ENCODE results near the gene CIDEB. TPM values are rescaled to one million over a fixed set of nuclear protein-coding genes. Genes with fewer than 3 reads are reported as not detected.

Gene CIDEB
- total and polyA plus RNA-seq, 11 donors = 1.7 to 10.1 (median 3.0) TPM

GRCh38 chr14:24255438-24255837 is 52.3 kb downstream of the CIDEB start:
- H3K4me3 ChIP-seq = no peak overlapping the region
- H3K9me3 ChIP-seq = no peaks in the 10 kb centered on the region
- peaks cover 0 to 9% (median 0%) of the 10 kb centered on the region in 9 donors for H3K36me3 ChIP-seq
- DNase-seq = no peak
- TF ChIP-seq CTCF (IDR thresholded peaks at IDR 0.05) (no peak), POLR2A (IDR thresholded peaks at IDR 0.05) (no peak)
- H3K27ac ChIP-seq = no peak overlapping the region
- no peaks in the 10 kb centered on the region for H3K27me3 ChIP-seq
- WGBS, 4 donors = 90 to 93% (median 91%) methylated on average over 7 to 8 of the region's 8 CpGs
- H3K4me1 ChIP-seq = peaks cover 0 to 16% (median 0%) of the 10 kb centered on the region in 12 donors
- no peak for ATAC-seq
- intact Hi-C loops (cut with DNase I) = no loop called here

Other genes with a start within 250 kb of the CIDEB start
Only the 30 nearest of the 33 such genes appear.
- gene DCAF11, start 193.2 kb downstream of the CIDEB start, total RNA-seq = 100 to 1,000 TPM in 2 of 9 donors, 10 to 100 TPM in 7; 55.1 to 117 (median 75.0) TPM
- gene DCAF11, start 193.2 kb downstream of the CIDEB start, polyA plus RNA-seq = 100 to 1,000 TPM in 1 of 2 donors, 10 to 100 TPM in 1; 25.3 to 111 TPM
- 1 to 10 TPM; 1.3 to 2.9 (median 2.1) TPM for gene NRL, start 193.0 kb downstream of the CIDEB start, total RNA-seq
- 1 to 10 TPM; 2.1 to 3.0 TPM for gene NRL, start 193.0 kb downstream of the CIDEB start, polyA plus RNA-seq
- 100 to 1,000 TPM in 5 of 9 donors, 10 to 100 TPM in 4; 58.5 to 247 (median 107) TPM for gene FITM1, start 177.3 kb downstream of the CIDEB start, total RNA-seq
- 100 to 1,000 TPM in 1 of 2 donors, 10 to 100 TPM in 1; 43.3 to 276 TPM for gene FITM1, start 177.3 kb downstream of the CIDEB start, polyA plus RNA-seq
- gene PSME1, start 171.8 kb downstream of the CIDEB start, total RNA-seq = 100 to 1,000 TPM in 6 of 9 donors, 10 to 100 TPM in 3; 87.3 to 331 (median 110) TPM
- 100 to 1,000 TPM; 125 to 164 TPM for gene PSME1, start 171.8 kb downstream of the CIDEB start, polyA plus RNA-seq
- gene EMC9, start 166.4 kb downstream of the CIDEB start, total RNA-seq = 10 to 100 TPM in 8 of 9 donors, 1 to 10 TPM in 1; 9.6 to 18.7 (median 13.8) TPM
- 10 to 100 TPM; 20.1 to 30.6 TPM for gene EMC9, start 166.4 kb downstream of the CIDEB start, polyA plus RNA-seq
- gene PSME2, start 161.4 kb downstream of the CIDEB start, total RNA-seq = 100 to 1,000 TPM in 3 of 9 donors, 10 to 100 TPM in 6; 51.4 to 360 (median 80.8) TPM
- 100 to 1,000 TPM in 1 of 2 donors, 10 to 100 TPM in 1; 90.4 to 222 TPM for gene PSME2, start 161.4 kb downstream of the CIDEB start, polyA plus RNA-seq
- 10 to 100 TPM; 31.6 to 54.2 (median 36.6) TPM for gene RNF31, start 160.5 kb downstream of the CIDEB start, total RNA-seq
- gene RNF31, start 160.5 kb downstream of the CIDEB start, polyA plus RNA-seq = 10 to 100 TPM; 36.4 to 38.3 TPM
- 100 to 1,000 TPM in 1 of 9 donors, 10 to 100 TPM in 8; 23.4 to 169 (median 29.8) TPM for gene IRF9, start 146.7 kb downstream of the CIDEB start, total RNA-seq
- gene IRF9, start 146.7 kb downstream of the CIDEB start, polyA plus RNA-seq = 10 to 100 TPM; 26.6 to 30.4 TPM
- gene REC8, start 135.9 kb downstream of the CIDEB start, total RNA-seq = 10 to 100 TPM in 2 of 9 donors, 1 to 10 TPM in 6, under 1 TPM in 1; 0.32 to 25.3 (median 4.4) TPM
- 1 to 10 TPM; 2.2 to 4.8 TPM for gene REC8, start 135.9 kb downstream of the CIDEB start, polyA plus RNA-seq
- gene IPO4, start 119.2 kb downstream of the CIDEB start, total RNA-seq = 10 to 100 TPM in 8 of 9 donors, 1 to 10 TPM in 1; 9.1 to 25.6 (median 17.2) TPM
- gene IPO4, start 119.2 kb downstream of the CIDEB start, polyA plus RNA-seq = 10 to 100 TPM in 1 of 2 donors, 1 to 10 TPM in 1; 1.8 to 40.0 TPM
- 10 to 100 TPM; 15.4 to 32.3 (median 26.3) TPM for gene TM9SF1, start 112.5 kb downstream of the CIDEB start, total RNA-seq
- gene TM9SF1, start 112.5 kb downstream of the CIDEB start, polyA plus RNA-seq = 10 to 100 TPM in 1 of 2 donors, 1 to 10 TPM in 1; 6.1 to 52.8 TPM
- under 1 TPM in 1 of 9 donors, not detected in 8; 0.19 TPM for gene TSSK4, start 102.3 kb downstream of the CIDEB start, total RNA-seq
- under 1 TPM in 1 of 2 donors, not detected in 1; 0.23 TPM for gene TSSK4, start 102.3 kb downstream of the CIDEB start, polyA plus RNA-seq
- gene CHMP4A, start 94.5 kb downstream of the CIDEB start, total RNA-seq = 10 to 100 TPM; 20.2 to 42.3 (median 34.5) TPM
- gene CHMP4A, start 94.5 kb downstream of the CIDEB start, polyA plus RNA-seq = 10 to 100 TPM; 32.1 to 72.8 TPM
- 10 to 100 TPM; 12.8 to 22.6 (median 15.5) TPM for gene MDP1, start 91.9 kb downstream of the CIDEB start, total RNA-seq
- 10 to 100 TPM; 20.8 to 26.5 TPM for gene MDP1, start 91.9 kb downstream of the CIDEB start, polyA plus RNA-seq
- gene NEDD8, start 75.6 kb downstream of the CIDEB start, total RNA-seq = 100 to 1,000 TPM; 174 to 217 (median 197) TPM
- gene NEDD8, start 75.6 kb downstream of the CIDEB start, polyA plus RNA-seq = 100 to 1,000 TPM; 276 to 287 TPM
- gene GMPR2, start 75.0 kb downstream of the CIDEB start, total RNA-seq = 10 to 100 TPM; 23.9 to 55.9 (median 32.8) TPM
- 10 to 100 TPM; 26.6 to 28.1 TPM for gene GMPR2, start 75.0 kb downstream of the CIDEB start, polyA plus RNA-seq
- gene TINF2, start 65.4 kb downstream of the CIDEB start, total RNA-seq = 10 to 100 TPM; 34.5 to 58.1 (median 42.6) TPM
- gene TINF2, start 65.4 kb downstream of the CIDEB start, polyA plus RNA-seq = 10 to 100 TPM; 16.1 to 55.4 TPM
- 10 to 100 TPM in 1 of 9 donors, 1 to 10 TPM in 3, under 1 TPM in 2, not detected in 3; 0.52 to 38.9 (median 1.0) TPM for gene TGM1, start 44.8 kb downstream of the CIDEB start, total RNA-seq
- gene TGM1, start 44.8 kb downstream of the CIDEB start, polyA plus RNA-seq = under 1 TPM; 0.61 to 0.69 TPM
- 10 to 100 TPM; 18.8 to 33.1 (median 26.7) TPM for gene RABGGTA, start 36.4 kb downstream of the CIDEB start, total RNA-seq
- gene RABGGTA, start 36.4 kb downstream of the CIDEB start, polyA plus RNA-seq = 10 to 100 TPM; 26.3 to 29.2 TPM
- gene DHRS1, start 8.2 kb downstream of the CIDEB start, total RNA-seq = 10 to 100 TPM in 6 of 9 donors, 1 to 10 TPM in 3; 6.3 to 18.1 (median 11.3) TPM
- gene DHRS1, start 8.2 kb downstream of the CIDEB start, polyA plus RNA-seq = 10 to 100 TPM in 1 of 2 donors, 1 to 10 TPM in 1; 5.5 to 10.7 TPM
- 10 to 100 TPM; 22.1 to 34.0 (median 27.8) TPM for gene NOP9, start 8.1 kb downstream of the CIDEB start, total RNA-seq
- gene NOP9, start 8.1 kb downstream of the CIDEB start, polyA plus RNA-seq = 10 to 100 TPM; 13.5 to 29.8 TPM
- gene LTB4R2, start 2.2 kb upstream of the CIDEB start, total RNA-seq = 1 to 10 TPM in 7 of 9 donors, under 1 TPM in 2; 0.81 to 3.8 (median 1.6) TPM
- under 1 TPM; 0.53 to 0.64 TPM for gene LTB4R2, start 2.2 kb upstream of the CIDEB start, polyA plus RNA-seq
- gene LTB4R, start 3.5 kb upstream of the CIDEB start, total RNA-seq = 1 to 10 TPM in 8 of 9 donors, under 1 TPM in 1; 0.92 to 8.8 (median 1.7) TPM
- 1 to 10 TPM; 1.2 to 2.2 TPM for gene LTB4R, start 3.5 kb upstream of the CIDEB start, polyA plus RNA-seq
- 10 to 100 TPM; 20.7 to 47.5 (median 27.5) TPM for gene ADCY4, start 27.1 kb upstream of the CIDEB start, total RNA-seq
- gene ADCY4, start 27.1 kb upstream of the CIDEB start, polyA plus RNA-seq = 10 to 100 TPM; 21.9 to 40.4 TPM
- gene RIPK3, start 32.0 kb upstream of the CIDEB start, total RNA-seq = 10 to 100 TPM in 1 of 9 donors, 1 to 10 TPM in 6, under 1 TPM in 2; 0.75 to 10.5 (median 3.0) TPM
- 1 to 10 TPM; 4.0 to 4.4 TPM for gene RIPK3, start 32.0 kb upstream of the CIDEB start, polyA plus RNA-seq
- 10 to 100 TPM in 7 of 9 donors, 1 to 10 TPM in 2; 6.5 to 19.1 (median 11.7) TPM for gene NFATC4, start 60.2 kb upstream of the CIDEB start, total RNA-seq
- gene NFATC4, start 60.2 kb upstream of the CIDEB start, polyA plus RNA-seq = 10 to 100 TPM; 12.5 to 23.0 TPM
- 10 to 100 TPM in 1 of 9 donors, 1 to 10 TPM in 8; 3.7 to 10.0 (median 7.5) TPM for gene NYNRIN, start 91.0 kb upstream of the CIDEB start, total RNA-seq
- gene NYNRIN, start 91.0 kb upstream of the CIDEB start, polyA plus RNA-seq = 1 to 10 TPM; 3.6 to 6.7 TPM
- 1 to 10 TPM in 5 of 9 donors, under 1 TPM in 4; 0.38 to 4.9 (median 1.0) TPM for gene CBLN3, start 121.7 kb upstream of the CIDEB start, total RNA-seq
- gene CBLN3, start 121.7 kb upstream of the CIDEB start, polyA plus RNA-seq = under 1 TPM; 0.72 to 0.80 TPM
- 10 to 100 TPM; 16.9 to 33.4 (median 20.1) TPM for gene KHNYN, start 122.0 kb upstream of the CIDEB start, total RNA-seq
- 10 to 100 TPM; 15.6 to 34.5 TPM for gene KHNYN, start 122.0 kb upstream of the CIDEB start, polyA plus RNA-seq
- 10 to 100 TPM; 58.6 to 74.6 (median 60.5) TPM for gene SDR39U1, start 134.8 kb upstream of the CIDEB start, total RNA-seq
- gene SDR39U1, start 134.8 kb upstream of the CIDEB start, polyA plus RNA-seq = 100 to 1,000 TPM in 1 of 2 donors, 10 to 100 TPM in 1; 68.4 to 109 TPM

All from heart left ventricle (tissue), 16 donors.